Measurements from ENCODE around the gene XAF1. TPM values are rescaled to one million over a fixed set of nuclear protein-coding genes. Genes with fewer than 3 reads are reported as not detected.
"Not testable (repeated sequence)": the region's sequence is repeated elsewhere in the genome, so short reads cannot be mapped to it uniquely, and the experiment has no call there.

The XAF1 gene
- total and polyA plus RNA-seq, 8 donors, result 7.2 to 116 (median 26.3) TPM

- TF ChIP-seq CTCF (IDR thresholded peaks at IDR 0.05) (no peak), EP300 (IDR thresholded peaks at IDR 0.05) (no peak), POLR2A (IDR thresholded peaks at IDR 0.05) (no peak), POLR2AphosphoS5 (IDR thresholded peaks at IDR 0.05) (no peak)
- H3K36me3 ChIP-seq, result peaks cover 53 to 100% (median 100%) of the 10 kb centered on the region in 4 donors
- H3K4me1 ChIP-seq, result no peaks in the 10 kb centered on the region
- DNase-seq, result no peak
- no peak overlapping the region for H3K4me3 ChIP-seq
- no peak overlapping the region for H3K27ac ChIP-seq
- H3K27me3 ChIP-seq, result no peaks in the 10 kb centered on the region
- H3K9me3 ChIP-seq, result peaks cover 11 to 48% (median 27%) of the 10 kb centered on the region in 4 donors
- WGBS, 5 donors, result 95 to 100% (median 98%) methylated on average over 2 of the region's 2 CpGs
- intact Hi-C loops (cut with DNase I; ENCODE audit: low total_unique reads), result no loop called here
Measured at GRCh38 chr17:6768447-6768846, 12.6 kb downstream of the XAF1 start.

GRCh38 chr17:6772016-6772415 is 16.2 kb downstream of the XAF1 start:
- TF ChIP-seq POLR2A (IDR thresholded peaks at IDR 0.05) (no peak), CTCF (IDR thresholded peaks at IDR 0.05) (no peak), EP300 (IDR thresholded peaks at IDR 0.05) (no peak), POLR2AphosphoS5 (IDR thresholded peaks at IDR 0.05) (no peak)
- no peak overlapping the region for H3K27ac ChIP-seq
- intact Hi-C loops (cut with DNase I; ENCODE audit: low total_unique reads), result no loop called here
- peaks cover 11 to 67% (median 55%) of the 10 kb centered on the region in 4 donors for H3K9me3 ChIP-seq
- peaks cover 8 to 23% (median 11%) of the 10 kb centered on the region in 3 donors for H3K27me3 ChIP-seq
- WGBS, 5 donors, result 94 to 96% (median 95%) methylated on average over 1 of the region's 1 CpG
- H3K4me3 ChIP-seq, result no peak overlapping the region
- H3K4me1 ChIP-seq, result peaks cover 0 to 9% (median 3%) of the 10 kb centered on the region in 4 donors
- no peak for DNase-seq
- peaks cover 49 to 76% (median 74%) of the 10 kb centered on the region in 4 donors for H3K36me3 ChIP-seq

- Histone ChIP-seq H3K9me3 (peaks cover 5 to 48% (median 38%) of the 10 kb centered on the region in 4 donors), H3K36me3 (peaks cover 35 to 47% (median 45%) of the 10 kb centered on the region in 4 donors), H3K27me3 (peaks cover 8 to 49% (median 11%) of the 10 kb centered on the region in 3 donors)
- H3K4me1 ChIP-seq; H3K27ac ChIP-seq; intact Hi-C loops (cut with DNase I; ENCODE audit: low total_unique reads); DNase-seq; H3K4me3 ChIP-seq: not testable (repeated sequence)
- 94 to 98% (median 96%) methylated on average over 8 of the region's 8 CpGs for WGBS, 5 donors
Measured at GRCh38 chr17:6774906-6775305, 19.1 kb downstream of the XAF1 start.

GRCh38 chr17:6775871-6776405 is 20.1 kb downstream of the XAF1 start, which contains the start of gene FBXO39:
Gene FBXO39 (plus strand): TSS chr17:6776215. CDS start chr17:6779869, 3,654 bp downstream.
- H3K4me3 ChIP-seq, result peak within 1 kb of the TSS in 1 of 4 donors; percentile 15
- TF ChIP-seq POLR2A (IDR thresholded peaks at IDR 0.05) (no peak), CTCF (IDR thresholded peaks at IDR 0.05) (no peak), EP300 (IDR thresholded peaks at IDR 0.05) (no peak)
- no peak within 1 kb of the TSS for H3K27ac ChIP-seq
- peaks cover 8 to 59% (median 11%) of the 10 kb centered on the region in 3 donors for H3K27me3 ChIP-seq
- intact Hi-C loops (cut with DNase I; ENCODE audit: low total_unique reads), result no loop called here
- 4 to 10% (median 7%) methylated on average over 15 to 49 of the region's 49 CpGs for WGBS, 5 donors
- H3K4me1 ChIP-seq, result peaks cover 0 to 9% (median 3%) of the 10 kb centered on the region in 4 donors
- no peak for DNase-seq
- peaks cover 26 to 37% (median 34%) of the 10 kb centered on the region in 4 donors for H3K36me3 ChIP-seq
- peaks cover 5 to 44% (median 39%) of the 10 kb centered on the region in 4 donors for H3K9me3 ChIP-seq

- peaks cover 8 to 63% (median 11%) of the 10 kb centered on the region in 3 donors for H3K27me3 ChIP-seq
- H3K27ac ChIP-seq, result no peak overlapping the region
- TF ChIP-seq POLR2AphosphoS5 (IDR thresholded peaks at IDR 0.05) (no peak), POLR2A (IDR thresholded peaks at IDR 0.05) (no peak), CTCF (IDR thresholded peaks at IDR 0.05) (no peak), EP300 (IDR thresholded peaks at IDR 0.05) (no peak)
- intact Hi-C loops (cut with DNase I; ENCODE audit: low total_unique reads), result no loop called here
- DNase-seq, result no peak
- peaks cover 0 to 24% (median 21%) of the 10 kb centered on the region in 4 donors for H3K9me3 ChIP-seq
- H3K36me3 ChIP-seq, result peaks cover 0 to 2% (median 0%) of the 10 kb centered on the region in 4 donors
- 56 to 78% (median 62%) methylated on average over 2 of the region's 2 CpGs for WGBS, 5 donors
- no peak overlapping the region for H3K4me3 ChIP-seq
- H3K4me1 ChIP-seq, result peaks cover 0 to 9% (median 3%) of the 10 kb centered on the region in 4 donors
Measured at GRCh38 chr17:6779411-6779810, 23.6 kb downstream of the XAF1 start.
